Esophagus squamous epithelium (tissue), 5 donors: ENCODE results near the gene TBX15. TPM values are rescaled to one million over a fixed set of nuclear protein-coding genes. Genes with fewer than 3 reads are reported as not detected.
"Not testable (repeated sequence)": the region's sequence is repeated elsewhere in the genome, so short reads cannot be mapped to it uniquely, and the experiment has no call there.

Source experiments
- DNase-seq: peaks from one replicate; lab custom pipeline; 2025; lab: John Stamatoyannopoulos, UW
- H3K27ac ChIP-seq, 4 donors: fragments of 200-600 bp; sonication (generic); one replicate each; pipeline ENCODE4 v1.5.1; 2016 to 2019; ENCODE audit warnings: mild to moderate bottlenecking in 1 of 4
- H3K27me3 ChIP-seq, 4 donors: fragments of 200-600 bp; sonication (generic); 1 replicate in 3 of 4; 2 replicates in 1 of 4; pipeline versions ENCODE4 v1.5.1 to v1.6.0; 2017 to 2021; ENCODE audit warnings: antibody characterized with exemption in 1 of 4
- H3K36me3 ChIP-seq, 3 donors: fragments of 200-600 bp; sonication (generic); one replicate each; pipeline ENCODE4 v1.5.1; 2016 to 2019
- H3K4me1 ChIP-seq, 3 donors: fragments of 200-600 bp; sonication (generic); one replicate each; pipeline ENCODE4 v1.5.1; 2017 to 2019
- H3K4me3 ChIP-seq, 4 donors: fragments of 200-600 bp; sonication (generic); 1 replicate in 3 of 4; 2 replicates in 1 of 4; pipeline ENCODE4 v1.5.1; 2016 to 2019; ENCODE audit warnings: mild to moderate bottlenecking in 2 of 4, moderate library complexity in 1 of 4
- H3K9me3 ChIP-seq, 3 donors: fragments of 200-600 bp; sonication (generic); one replicate each; pipeline ENCODE4 v1.5.1; 2016 to 2019
- POLR2A ChIP-seq, 4 donors: fragments of 450-650 bp; IDR thresholded peaks; one replicate each; pipeline ENCODE4 v1.6.1; 2017; ENCODE audit warnings: antibody characterized with exemption in 4 of 4, mild to moderate bottlenecking in 4 of 4, moderate library complexity in 3 of 4
- WGBS, 2 donors: methylation state at CpG; one replicate each; pipeline ENCODE4 v1.1.5; 2018; 5-methylcytosine and 5-hydroxymethylcytosine counted together
- intact Hi-C: fragments of 100-400 bp; cut with DNase I; formaldehyde crosslinking; loops from one replicate; pipeline ENCODE4 v1.15.0; 2022
- total RNA-seq, 4 donors: library from RNA; depleted of rRNA; stranded (reverse); fragments of >200 nt; gene quantifications; one replicate each; pipeline ENCODE4 v1.1.0, GENCODE V29; 2016
- TF ChIP-seq, protein P1 (sequence below), 6 experiments: fragments of 450-650 bp in 4 of 6; fragments of 200-600 bp in 2 of 6; sonication (generic) in 2 of 6; IDR thresholded peaks; one replicate each; pipeline ENCODE4 v1.5.1; 2016 to 2019; ENCODE audit warnings: antibody characterized with exemption in 6 of 6, mild to moderate bottlenecking in 4 of 6, moderate library complexity in 4 of 6
- donor health status: DM: yes; HTN: yes; CAD: no.

The TBX15 gene
- total RNA-seq, 4 donors from 2014 or later, result 0.15 to 0.19 TPM; not detected in 2

DNA sequence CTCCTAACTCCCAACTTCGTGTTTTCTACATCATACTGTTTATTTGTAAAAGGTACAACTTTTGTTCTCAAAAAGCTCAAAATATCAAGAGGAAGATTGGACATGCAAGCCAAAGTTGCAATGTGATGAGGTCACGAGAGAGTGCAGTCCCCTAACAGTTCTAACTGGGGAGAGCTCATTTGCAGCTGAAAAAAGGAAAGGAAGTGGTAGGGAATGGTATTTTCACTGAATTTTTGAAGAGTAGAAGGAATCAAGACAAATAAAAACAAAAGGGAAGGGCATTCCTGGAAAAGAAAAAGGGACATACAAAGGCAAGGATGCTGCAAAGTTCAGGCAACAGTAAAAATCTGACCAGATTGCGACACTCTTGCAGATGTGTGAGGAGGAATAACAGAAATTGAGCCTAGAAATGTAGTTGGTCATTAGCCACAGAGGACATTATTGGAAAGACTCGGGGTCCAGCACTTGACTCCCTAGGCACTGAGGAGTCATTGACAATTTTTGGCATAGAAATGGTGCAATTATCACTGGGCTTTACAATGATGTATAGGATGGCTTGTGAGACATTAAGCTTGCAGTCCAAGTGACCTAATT is 67.9 kb downstream of the TBX15 start:
- no peaks in the 10 kb centered on the region for H3K36me3 ChIP-seq
- TF ChIP-seq, protein P1, sequence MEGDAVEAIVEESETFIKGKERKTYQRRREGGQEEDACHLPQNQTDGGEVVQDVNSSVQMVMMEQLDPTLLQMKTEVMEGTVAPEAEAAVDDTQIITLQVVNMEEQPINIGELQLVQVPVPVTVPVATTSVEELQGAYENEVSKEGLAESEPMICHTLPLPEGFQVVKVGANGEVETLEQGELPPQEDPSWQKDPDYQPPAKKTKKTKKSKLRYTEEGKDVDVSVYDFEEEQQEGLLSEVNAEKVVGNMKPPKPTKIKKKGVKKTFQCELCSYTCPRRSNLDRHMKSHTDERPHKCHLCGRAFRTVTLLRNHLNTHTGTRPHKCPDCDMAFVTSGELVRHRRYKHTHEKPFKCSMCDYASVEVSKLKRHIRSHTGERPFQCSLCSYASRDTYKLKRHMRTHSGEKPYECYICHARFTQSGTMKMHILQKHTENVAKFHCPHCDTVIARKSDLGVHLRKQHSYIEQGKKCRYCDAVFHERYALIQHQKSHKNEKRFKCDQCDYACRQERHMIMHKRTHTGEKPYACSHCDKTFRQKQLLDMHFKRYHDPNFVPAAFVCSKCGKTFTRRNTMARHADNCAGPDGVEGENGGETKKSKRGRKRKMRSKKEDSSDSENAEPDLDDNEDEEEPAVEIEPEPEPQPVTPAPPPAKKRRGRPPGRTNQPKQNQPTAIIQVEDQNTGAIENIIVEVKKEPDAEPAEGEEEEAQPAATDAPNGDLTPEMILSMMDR (IDR thresholded peaks at IDR 0.05), result no peak
- TF ChIP-seq POLR2A (IDR thresholded peaks at IDR 0.05), result no peak
- 60 to 65% methylated on average over 4 of the region's 4 CpGs for WGBS, 2 donors
- H3K4me1 ChIP-seq, result no peaks in the 10 kb centered on the region
- H3K27ac ChIP-seq, result no peak overlapping the region
- H3K9me3 ChIP-seq, result no peaks in the 10 kb centered on the region
- intact Hi-C loops, result no loop called here
- DNase-seq, result no peak
- H3K4me3 ChIP-seq, result no peak overlapping the region
- H3K27me3 ChIP-seq, result peaks cover 0 to 93% (median 1%) of the 10 kb centered on the region in 4 donors

GRCh38 chr1:118918940-118919259 is 69.2 kb downstream of the TBX15 start:
- Histone ChIP-seq H3K36me3 (no peaks in the 10 kb centered on the region), H3K9me3 (no peaks in the 10 kb centered on the region), H3K27me3 (peaks cover 0 to 91% (median 1%) of the 10 kb centered on the region in 4 donors), H3K4me1 (no peaks in the 10 kb centered on the region), H3K4me3 (no peak overlapping the region), H3K27ac (no peak overlapping the region)
- intact Hi-C loops, result no loop called here
- TF ChIP-seq, protein P1 (IDR thresholded peaks at IDR 0.05), result no peak
- no peak for TF ChIP-seq POLR2A (IDR thresholded peaks at IDR 0.05)
- 66 to 74% methylated on average over 2 of the region's 2 CpGs for WGBS, 2 donors
- no peak for DNase-seq

- no peak overlapping the region for H3K4me3 ChIP-seq
- intact Hi-C loops, result no loop called here
- TF ChIP-seq POLR2A (IDR thresholded peaks at IDR 0.05), result no peak
- TF ChIP-seq, protein P1 (IDR thresholded peaks at IDR 0.05), result no peak
- no peaks in the 10 kb centered on the region for H3K9me3 ChIP-seq
- 70 to 73% methylated on average over 6 of the region's 6 CpGs for WGBS, 2 donors
- H3K36me3 ChIP-seq, result no peaks in the 10 kb centered on the region
- no peak overlapping the region for H3K27ac ChIP-seq
- DNase-seq, result no peak
- peaks cover 0 to 90% (median 1%) of the 10 kb centered on the region in 4 donors for H3K27me3 ChIP-seq
- no peaks in the 10 kb centered on the region for H3K4me1 ChIP-seq
Observed at GRCh38 chr1:118918230-118918939, 69.8 kb downstream of the TBX15 start.

DNA sequence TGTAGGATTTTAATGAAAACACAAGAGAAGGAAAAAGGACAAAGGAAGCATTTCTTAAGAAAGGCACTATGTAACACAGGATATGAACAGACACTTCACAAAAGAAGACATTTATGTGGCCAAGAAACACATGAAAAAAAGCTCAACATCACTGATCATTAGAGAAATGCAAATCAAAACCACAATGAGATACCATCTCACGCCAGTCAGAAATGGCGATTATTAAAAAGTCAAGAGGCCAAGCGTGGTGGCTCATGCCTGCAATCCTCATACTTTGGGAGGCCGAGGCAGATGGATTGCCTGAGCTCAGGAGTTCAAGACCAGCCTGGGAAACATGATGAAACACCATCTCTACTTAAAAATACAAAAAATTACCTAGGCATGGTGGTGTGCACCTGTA is 71.8 kb downstream of the TBX15 start:
- H3K9me3 ChIP-seq, H3K36me3 ChIP-seq, H3K4me3 ChIP-seq, DNase-seq, H3K4me1 ChIP-seq, intact Hi-C loops, H3K27ac ChIP-seq: not testable (repeated sequence)
- 79 to 85% methylated on average over 4 of the region's 4 CpGs for WGBS, 2 donors
- H3K27me3 ChIP-seq, result peaks cover 0 to 89% (median 1%) of the 10 kb centered on the region in 4 donors

- Histone ChIP-seq H3K4me1 (no peaks in the 10 kb centered on the region), H3K27me3 (peaks cover 0 to 83% (median 0%) of the 10 kb centered on the region in 4 donors), H3K4me3 (no peak overlapping the region), H3K27ac (no peak overlapping the region), H3K36me3 (no peaks in the 10 kb centered on the region), H3K9me3 (no peaks in the 10 kb centered on the region)
- no peak for TF ChIP-seq POLR2A (IDR thresholded peaks at IDR 0.05)
- TF ChIP-seq, protein P1 (IDR thresholded peaks at IDR 0.05), result no peak
- 29 to 56% methylated on average over 2 of the region's 2 CpGs for WGBS, 2 donors
- intact Hi-C loops, result no loop called here
- no peak for DNase-seq
Observed at GRCh38 chr1:118914379-118915161, 73.6 kb downstream of the TBX15 start.
